HepG2 (cell line): ENCODE results near the gene PPP1R1B. TPM values are rescaled to one million over a fixed set of nuclear protein-coding genes. Genes with fewer than 3 reads are reported as not detected.

ENCODE experiments used
- ATAC-seq: fragments of 200-7000 bp; cut with Tn5 transposase; 3 replicates; pipeline ENCODE4 v1.9.1; 2020; ENCODE audit warnings: mild to moderate bottlenecking, moderate library complexity
- BruUV-seq: library from RNA; stranded (reverse); fragments of 400-500 nt; replicated peaks from 2 replicates; lab custom pipeline; 2021; lab: Mats Ljungman, UMichigan
- CTCF ChIA-PET: fragments of 300-600 bp; formaldehyde crosslinking; extraction: SDS; loops from one replicate; lab custom pipeline; 2021; ENCODE audit warnings: low total read pairs, inconsistent platforms, low intra/inter-chr PET ratio; lab: Yijun Ruan, JAX
- POLR2A ChIA-PET: fragments of 350-600 bp; sonication (Branson Sonifier 250); formaldehyde crosslinking; loops from one replicate; lab custom pipeline; 2020; ENCODE audit warnings: antibody characterized with exemption, inconsistent platforms; lab: Yijun Ruan, JAX
- DNase-seq: peaks from one replicate; pipeline ENCODE4 v3.0.0-alpha.2; 2015; ENCODE audit warnings: low spot score
- FAIRE-seq: peaks from 3 replicates; lab custom pipeline; 2011; peaks lifted over from hg19 to GRCh38; lab: Jason Lieb, UNC
- H2AFZ ChIP-seq: one replicate; pipeline ENCODE4 v1.6.1; 2011; ENCODE audit warnings: low read length, inconsistent platforms
- H3K27ac ChIP-seq: fragments of 300-600 bp; 3 replicates; pipeline ENCODE4 v1.8.0; 2011; ENCODE audit warnings: mixed run types, mild to moderate bottlenecking, mixed read lengths, low read length, inconsistent platforms; ENCODE audit not compliant: insufficient read depth; ENCODE audit errors: extremely low read length
- H3K27me3 ChIP-seq, 2 experiments: fragments of 200-600 bp in 1 of 2; 2 replicates in 1 of 2; 3 replicates in 1 of 2; pipeline versions ENCODE4 v1.6.0 to v1.8.0; 2011; ENCODE audit warnings: low read length in 2 of 2, mild to moderate bottlenecking in 2 of 2, moderate library complexity in 2 of 2, inconsistent platforms in 1 of 2; ENCODE audit not compliant: insufficient read depth in 2 of 2, control insufficient read depth in 1 of 2
- H3K36me3 ChIP-seq, 2 experiments: fragments of 200-600 bp in 1 of 2; replicated peaks in 1 of 2; 2 replicates in 1 of 2; 3 replicates in 1 of 2; pipeline versions ENCODE4 v1.5.1 to v1.8.0; 2011; ENCODE audit warnings: low read length in 2 of 2, inconsistent platforms in 1 of 2; ENCODE audit not compliant: insufficient read depth in 2 of 2, control insufficient read depth in 1 of 2
- H3K4me1 ChIP-seq: 2 replicates; pipeline ENCODE4 v1.5.1; 2012; ENCODE audit warnings: low read length, inconsistent platforms; ENCODE audit not compliant: insufficient read depth
- H3K4me2 ChIP-seq: 2 replicates; pipeline ENCODE4 v1.6.0; 2011; ENCODE audit warnings: low read depth, low read length, inconsistent platforms
- H3K4me3 ChIP-seq, 3 experiments: fragments of 200-600 bp in 1 of 3; sonication (generic), shearing (Covaris generic) in 1 of 3; replicated peaks in 1 of 3; 2 replicates each; pipeline ENCODE4 v1.5.1; 2011 to 2016; ENCODE audit warnings: low read length in 3 of 3, inconsistent platforms in 2 of 3, low read depth in 2 of 3, mild to moderate bottlenecking in 2 of 3, control low read depth in 1 of 3, mixed read lengths in 1 of 3; ENCODE audit not compliant: insufficient read depth in 1 of 3
- H3K79me2 ChIP-seq: one replicate; pipeline ENCODE4 v1.6.1; 2011; ENCODE audit warnings: low read length, inconsistent platforms; ENCODE audit not compliant: insufficient read depth
- H3K9ac ChIP-seq: 2 replicates; pipeline ENCODE4 v1.6.0; 2011; ENCODE audit warnings: mild to moderate bottlenecking, low read depth, low read length, inconsistent platforms; ENCODE audit not compliant: insufficient read depth
- H3K9me3 ChIP-seq: 2 replicates; pipeline ENCODE4 v1.5.1; 2012; ENCODE audit warnings: mild to moderate bottlenecking, low read length
- H4K20me1 ChIP-seq: 2 replicates; pipeline ENCODE4 v1.6.0; 2011; ENCODE audit warnings: inconsistent platforms, mild to moderate bottlenecking, low read length, moderate library complexity; ENCODE audit not compliant: insufficient read depth
- GTF3A ChIP-seq: sonication (generic); formaldehyde crosslinking; conservative IDR thresholded peaks from 2 replicates; pipeline ENCODE4 v1.4.0; 2020; ENCODE audit warnings: mild to moderate bottlenecking, missing genetic modification reagents
- IKZF5 ChIP-seq: IDR thresholded peaks from 2 replicates; pipeline ENCODE4 v1.6.1; 2018; ENCODE audit warnings: missing genetic modification reagents, mild to moderate bottlenecking, missing compliant biosample characterization
- KAT7 ChIP-seq: IDR thresholded peaks from 2 replicates; pipeline ENCODE4 v1.6.1; 2018; ENCODE audit warnings: borderline replicate concordance, missing compliant biosample characterization
- NCOR1 ChIP-seq: fragments of 200-600 bp; sonication (generic); IDR thresholded peaks from 2 replicates; pipeline ENCODE4 v1.7.0; 2017; ENCODE audit warnings: antibody characterized with exemption, low read length, borderline replicate concordance
- SAP130 ChIP-seq: IDR thresholded peaks from 2 replicates; pipeline ENCODE4 v1.6.1; 2016; ENCODE audit warnings: low read depth
- ZMAT5 ChIP-seq: sonication (generic); formaldehyde crosslinking; IDR thresholded peaks from 2 replicates; pipeline ENCODE4 v1.5.0; 2020; ENCODE audit warnings: mild to moderate bottlenecking, low read depth, missing genetic modification reagents, borderline replicate concordance
- ZNF234 ChIP-seq: sonication (generic); formaldehyde crosslinking; conservative IDR thresholded peaks from 2 replicates; pipeline ENCODE4 v1.5.1; 2020; ENCODE audit warnings: mild to moderate bottlenecking, missing genetic modification reagents
- ZNF503 ChIP-seq: sonication (generic); formaldehyde crosslinking; IDR thresholded peaks from 2 replicates; pipeline ENCODE4 v1.4.0; 2020; ENCODE audit warnings: missing genetic modification reagents
- ZNF616 ChIP-seq: sonication (generic); formaldehyde crosslinking; IDR thresholded peaks from 2 replicates; pipeline ENCODE4 v1.5.0; 2020; ENCODE audit warnings: low read depth, mild to moderate bottlenecking, missing genetic modification reagents
- WGBS: methylation state at CpG from one replicate; pipeline ENCODE4 v1.1.6; 2017; ENCODE audit warnings: low lambda C conversion rate; 5-methylcytosine and 5-hydroxymethylcytosine counted together
- in situ Hi-C: cut with HindIII; loops from 2 replicates; pipeline ENCODE4 v1.10.0; 2017; ENCODE audit warnings: low pct_unique_long_range_greater_than_20kb; ENCODE audit not compliant: extremely low pct_ligation_motif_present
- intact Hi-C: fragments of 100-400 bp; cut with micrococcal nuclease; formaldehyde crosslinking; loops from one replicate; pipeline ENCODE4 v1.10.0; 2022; ENCODE audit not compliant: unreplicated experiment
- polyA plus RNA-seq, 8 experiments: library from polyadenylated mRNA; depleted of rRNA in 3 of 8; stranded (reverse) in 7 of 8; unstranded in 1 of 8; fragments of >200 nt; fragmentation: Illumina TruSeq in 4 of 8; extraction: Trizol in 4 of 8; gene quantifications; 2 replicates each; pipeline versions ENCODE4 v1.2.1 to v1.2.3, GENCODE V29; 2011 to 2016; ENCODE audit warnings: low read depth in 4 of 8, missing spikeins in 1 of 8, mixed read lengths in 1 of 8; ENCODE audit not compliant: insufficient read depth in 1 of 8
- total RNA-seq, 5 experiments: library from RNA; depleted of rRNA; stranded (reverse); fragments of >200 nt; fragmentation: Illumina TruSeq; extraction: Trizol; gene quantifications; 2 replicates each; pipeline ENCODE4 v1.2.3, GENCODE V29; 2016; ENCODE audit warnings: low read depth in 1 of 5

Gene PPP1R1B
- total and polyA plus RNA-seq, 2 of the 13 experiments (the other 11 are each of a cell fraction or from before 2014, with no cell fraction given): 0.08 TPM; not detected in 1

- TF ChIP-seq GTF3A (0 out of 2 replicates have a peak, but pooled peaks have one; percentile 36), KAT7 (peak; percentile 81; the same call in 1 of the 2 replicates), SAP130 (peak; percentile 90), NCOR1 (peak; percentile 54; the same call in 1 of the 2 replicates), ZNF616 (CRISPR knock-in tag) (no peak; the same call in 1 of the 2 replicates)
Measured at GRCh38 chr17:39636927-39637736, 10.4 kb downstream of the PPP1R1B start, which contains the start of gene STARD3 (continued).

GRCh38 chr17:39638317-39638716 is 11.6 kb downstream of the PPP1R1B start:
- ChIA-PET POLR2A (interaction anchor here (1.0 to 1.3 kb wide), 5 partner anchors 13 to 57 kb away, joined by 4 to 9 read pairs (median 7); no protein-coding TSS in a partner anchor), CTCF (interaction anchor here (5.6 kb wide), 1 partner anchor 15 kb away, joined by 70 read pairs; no protein-coding TSS in a partner anchor)
- TF ChIP-seq IKZF5 (CRISPR knock-in tag): 0 out of 2 replicates have a peak, but pooled peaks have one; percentile 5
- no peak for TF ChIP-seq ZMAT5 (CRISPR knock-in tag)
- no peak for TF ChIP-seq ZNF503 (CRISPR knock-in tag)
- TF ChIP-seq ZNF234 (CRISPR knock-in tag): no peak
- peak overlapping the region; percentile 89; the same call in 1 of the 2 replicates for H3K9ac ChIP-seq
- peaks cover 78% of the 10 kb centered on the region for H3K4me1 ChIP-seq
- peak overlapping the region; percentile 99 for H3K4me2 ChIP-seq
- H2AFZ ChIP-seq: no peak overlapping the region
- ATAC-seq (no peak), FAIRE-seq (no peak), DNase-seq (no peak)
- H3K27me3 ChIP-seq: peaks cover 0 to 4% of the 10 kb centered on the region in 2 experiments; a peak in 2 of 5 replicates
- no peaks in the 10 kb centered on the region for H3K9me3 ChIP-seq
- H3K4me3 ChIP-seq: peak overlapping the region; percentile 87 to 94 (median 88)
- WGBS: 92% methylated on average over 7 of the region's 7 CpGs
- 0 out of 2 replicates have a peak, but pooled peaks cover 3% of the 10 kb centered on the region for H4K20me1 ChIP-seq
- H3K36me3 ChIP-seq: peaks cover 0 to 2% of the 10 kb centered on the region in 2 experiments; a peak in 2 of 5 replicates
- intact Hi-C loops (no loop called here), in situ Hi-C loops (no loop called here)
- peaks cover 53% of the 10 kb centered on the region for H3K79me2 ChIP-seq
- no peak overlapping the region for H3K27ac ChIP-seq
- BruUV-seq: no TSS peak
